Adrenal gland (tissue), 12 donors: ENCODE measurements around the gene DEDD2. TPM values are rescaled to one million over a fixed set of nuclear protein-coding genes. Genes with fewer than 3 reads are reported as not detected.
A peak's percentile ranks its signal among the peaks of the same experiment; 100 is the strongest.

Experiments used
- DNase-seq, 7 donors: peaks; one replicate each; pipeline ENCODE4 v3.0.0-alpha.2; 2019 to 2020
- H3K27ac ChIP-seq, 5 donors: fragments of 200-600 bp; sonication (generic) in 4 of 5; 1 replicate in 3 of 5; 2 replicates in 2 of 5; pipeline versions ENCODE4 v1.5.1 to v1.8.0; 2016 to 2020; ENCODE audit warnings: mild to moderate bottlenecking in 1 of 5
- H3K27me3 ChIP-seq: fragments of 200-600 bp; 2 replicates; pipeline ENCODE4 v1.8.0; 2021
- H3K36me3 ChIP-seq, 2 donors: fragments of 200-600 bp; replicated peaks in 1 of 2; 1 replicate in 1 of 2; 2 replicates in 1 of 2; pipeline versions ENCODE4 v1.5.1 to v1.8.0; 2018 to 2022
- H3K4me1 ChIP-seq, 2 donors: fragments of 200-600 bp; replicated peaks in 1 of 2; 1 replicate in 1 of 2; 2 replicates in 1 of 2; pipeline versions ENCODE4 v1.5.1 to v1.8.0; 2018 to 2021
- H3K4me3 ChIP-seq, 4 donors: fragments of 200-600 bp; sonication (generic) in 3 of 4; one replicate each; pipeline ENCODE4 v1.5.1; 2016 to 2018
- H3K9me3 ChIP-seq, 3 donors: fragments of 200-600 bp; sonication (generic) in 1 of 3; replicated peaks in 1 of 3; 1 replicate in 2 of 3; 2 replicates in 1 of 3; pipeline versions ENCODE4 v1.5.1 to v1.8.0; 2016 to 2021
- CTCF ChIP-seq, 6 experiments: fragments of 450-650 bp in 4 of 6; fragments of 200-600 bp in 2 of 6; sonication (generic) in 1 of 6; IDR thresholded peaks; 1 replicate in 5 of 6; 2 replicates in 1 of 6; pipeline versions ENCODE4 v1.5.1 to v1.8.0; 2016 to 2021; ENCODE audit warnings: antibody characterized with exemption in 6 of 6, mild to moderate bottlenecking in 2 of 6, moderate library complexity in 1 of 6
- POLR2A ChIP-seq, 2 donors: fragments of 450-650 bp; IDR thresholded peaks; one replicate each; pipeline ENCODE4 v1.6.1; 2017; ENCODE audit warnings: antibody characterized with exemption in 2 of 2, mild to moderate bottlenecking in 2 of 2, moderate library complexity in 1 of 2
- WGBS, 4 donors: extraction: QIAGEN DNeasy Blood & Tissue Kit in 2 of 4; methylation state at CpG; one replicate each; pipeline versions ENCODE4 v1.1.5 to v1.1.7; 2013 to 2017; 5-methylcytosine and 5-hydroxymethylcytosine counted together
- intact Hi-C, 2 donors: fragments of 100-400 bp; cut with DNase I; formaldehyde crosslinking; loops; one replicate each; pipeline versions ENCODE4 v1.14.1 to v1.15.0; 2022 to 2023
- polyA plus RNA-seq, 3 donors: library from polyadenylated mRNA; stranded (reverse); fragments of 200-250 nt in 2 of 3; fragments of 350-450 nt in 1 of 3; fragmentation: Illumina TruSeq in 1 of 3; extraction: RNeasy Lipid Tissue Mini Kit (QIAGEN cat#74804) in 1 of 3; gene quantifications; one replicate each; pipeline ENCODE4 v1.2.3, GENCODE V29; 2013 to 2014
- total RNA-seq, 9 donors: library from RNA; depleted of rRNA in 4 of 9; stranded (reverse); fragments of >200 nt in 4 of 9; fragments of 120-200 nt in 1 of 9; fragmentation: NEBNext Ultra II Directional in 1 of 9; extraction: Animal tissue kit (Norgen Biotek cat#: 25700) in 1 of 9; gene quantifications; one replicate each; pipeline versions ENCODE4 v1.1.0 to v1.2.4, GENCODE V29; 2013 to 2023
- donor health status: healthy with polysubstance abuse.
- donor health status: Bipolar disorder and iron deficiency.
- donor health status: DM: yes; HTN: yes; CAD: no.
- donor health status: DM: no; HTN: no; CAD: no.
- donor health status: DM: no; HTN: no; CAD: no.
- donor health status: DM: yes; HTN: yes; CAD: no.

DEDD2 gene
- total and polyA plus RNA-seq, 12 donors = 26.0 to 54.8 (median 31.5) TPM

- H3K4me1 ChIP-seq = peaks cover 0 to 8% of the 10 kb centered on the region in 2 donors
- no peaks in the 10 kb centered on the region for H3K9me3 ChIP-seq
- TF ChIP-seq CTCF (IDR thresholded peaks at IDR 0.05) = no peak
- TF ChIP-seq POLR2A (IDR thresholded peaks at IDR 0.05) = no peak
- no peak overlapping the region for H3K4me3 ChIP-seq
- H3K36me3 ChIP-seq = no peaks in the 10 kb centered on the region
- H3K27ac ChIP-seq = no peak overlapping the region
- DNase-seq = no peak
- intact Hi-C loops = no loop called here
- H3K27me3 ChIP-seq = no peaks in the 10 kb centered on the region
- 27 to 45% (median 32%) methylated on average over 1 of the region's 1 CpG for WGBS, 4 donors
Measured at GRCh38 chr19:42188665-42189064, 28.8 kb downstream of the DEDD2 start.

DNA sequence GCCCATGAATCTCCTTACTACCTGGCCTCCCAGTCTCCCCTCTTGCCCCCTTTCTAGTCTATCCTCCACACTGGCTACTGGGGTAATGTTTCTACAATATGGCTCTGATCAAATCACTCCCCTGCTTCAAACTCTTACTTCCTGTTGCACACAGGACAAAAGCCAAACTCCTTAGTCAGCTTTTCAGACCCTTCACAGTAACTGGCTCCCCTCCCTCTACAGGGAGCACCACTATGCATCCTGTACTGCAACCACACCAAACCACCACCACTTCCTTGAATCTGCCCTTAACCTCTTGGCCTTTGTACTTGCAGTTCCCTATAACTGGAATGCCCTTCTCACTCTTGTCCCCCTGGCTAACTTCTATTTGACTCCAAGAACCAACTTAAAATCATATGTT, 32.2 kb downstream of the DEDD2 start:
- peaks cover 0 to 8% of the 10 kb centered on the region in 2 donors for H3K4me1 ChIP-seq
- intact Hi-C loops = loop anchor here in 1 of 2 donors (2.0 kb wide), 1 partner anchor 54 kb away; no protein-coding TSS in a partner anchor
- H3K36me3 ChIP-seq = no peaks in the 10 kb centered on the region
- H3K9me3 ChIP-seq = no peaks in the 10 kb centered on the region
- no peak overlapping the region for H3K27ac ChIP-seq
- H3K4me3 ChIP-seq = no peak overlapping the region
- TF ChIP-seq CTCF (IDR thresholded peaks at IDR 0.05) (no peak), POLR2A (IDR thresholded peaks at IDR 0.05) (no peak)
- H3K27me3 ChIP-seq = peaks cover 15% of the 10 kb centered on the region
- no peak for DNase-seq

GRCh38 chr19:42184401-42184861, 33.0 kb downstream of the DEDD2 start:
- DNase-seq = peak; percentile 72 to 92 (median 77)
- peak; percentile 81 to 90 (median 86) for TF ChIP-seq CTCF (IDR thresholded peaks at IDR 0.05)
- TF ChIP-seq POLR2A (IDR thresholded peaks at IDR 0.05) = no peak
- peaks cover 23% of the 10 kb centered on the region for H3K27me3 ChIP-seq
- no peak overlapping the region for H3K27ac ChIP-seq
- H3K9me3 ChIP-seq = no peaks in the 10 kb centered on the region
- no peak overlapping the region for H3K4me3 ChIP-seq
- 0 to 3% (median 0%) methylated on average over 1 of the region's 1 CpG; no CpG with 5 or more reads in 1 of the 4 donors for WGBS, 4 donors
- intact Hi-C loops = loop anchor here (2.0 to 5.0 kb wide), 2 partner anchors 52 to 54 kb away; partner anchors contain the start of gene POU2F2 (in 1 of the 2)
- no peaks in the 10 kb centered on the region for H3K36me3 ChIP-seq
- H3K4me1 ChIP-seq = peaks cover 0 to 8% of the 10 kb centered on the region in 2 donors

- intact Hi-C loops = no loop called here
- TF ChIP-seq CTCF (IDR thresholded peaks at IDR 0.05) = peak in 1 of 6 experiments; percentile 3
- TF ChIP-seq POLR2A (IDR thresholded peaks at IDR 0.05) = no peak
- DNase-seq = no peak
- Histone ChIP-seq H3K36me3 (no peaks in the 10 kb centered on the region), H3K27ac (no peak overlapping the region), H3K4me1 (peaks cover 6 to 8% of the 10 kb centered on the region in 2 donors), H3K4me3 (no peak overlapping the region), H3K27me3 (peaks cover 38% of the 10 kb centered on the region), H3K9me3 (no peaks in the 10 kb centered on the region)
- WGBS, 4 donors = 7 to 14% (median 10%) methylated on average over 4 to 13 of the region's 13 CpGs
Measured at GRCh38 chr19:42178791-42179674, 38.4 kb downstream of the DEDD2 start.
